NCI-H146 treated with DMSO at 0.1 percent for 48 hours (cell line): Measurements from ENCODE around the gene PGM2L1.
"Not testable (repeated sequence)": the region's sequence is repeated elsewhere in the genome, so short reads cannot be mapped to it uniquely, and the experiment has no call there.

Experiments
- DNase-seq: peaks from one replicate; lab custom pipeline; 2025; ENCODE audit not compliant: unreplicated experiment; lab: John Stamatoyannopoulos, UW

Gene PGM2L1

DNA sequence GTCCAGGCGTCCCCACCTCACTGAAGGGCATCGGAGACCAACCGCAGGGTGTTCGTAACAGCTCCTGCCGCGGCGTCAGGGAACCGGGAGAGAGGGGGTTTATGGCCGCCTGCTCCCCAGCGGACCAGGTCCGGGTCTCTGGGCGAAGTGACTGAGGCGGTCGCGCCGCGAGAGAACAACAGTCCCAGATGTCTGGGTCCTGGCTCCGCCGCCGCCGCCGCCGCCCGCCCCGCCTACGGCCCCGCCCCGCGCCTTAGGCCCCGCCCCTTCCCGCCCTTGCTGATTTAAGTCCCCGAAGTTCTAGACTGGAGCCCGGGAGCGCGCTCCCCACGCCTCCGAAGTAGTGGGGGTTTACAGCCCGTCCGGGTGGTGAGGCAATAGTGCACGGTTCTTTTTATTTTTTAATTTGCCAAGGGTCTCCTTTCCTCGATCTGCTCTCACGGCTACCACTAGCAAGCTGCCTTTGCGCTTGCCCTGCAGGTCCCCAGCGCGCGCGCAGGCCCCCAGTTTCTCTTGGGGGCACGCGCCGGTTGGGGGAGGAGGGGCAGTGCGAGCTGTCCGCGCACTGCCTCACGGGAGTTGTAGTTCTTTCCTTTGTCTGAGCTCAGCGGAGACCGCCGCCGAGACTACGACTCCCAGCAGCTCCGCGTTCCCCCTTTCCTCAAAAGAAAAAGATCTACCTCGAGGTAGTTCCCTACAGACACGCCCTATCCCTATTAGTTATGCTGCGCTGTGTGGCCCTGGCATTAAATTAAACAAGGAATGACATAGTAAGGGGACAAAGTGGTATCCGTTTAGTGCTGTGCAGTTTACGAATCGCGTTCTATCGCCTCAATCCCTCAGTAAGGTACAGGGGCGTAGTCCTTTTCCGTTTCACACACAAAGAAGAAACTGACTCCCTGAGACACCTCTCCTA is at the start of gene PGM2L1:
TSS of gene PGM2L1 (minus strand) at position 190 of the 916 bp plus-strand sequence. CDS start 272 bp downstream, outside the sequence.
- peak; percentile 98 for DNase-seq

DNA sequence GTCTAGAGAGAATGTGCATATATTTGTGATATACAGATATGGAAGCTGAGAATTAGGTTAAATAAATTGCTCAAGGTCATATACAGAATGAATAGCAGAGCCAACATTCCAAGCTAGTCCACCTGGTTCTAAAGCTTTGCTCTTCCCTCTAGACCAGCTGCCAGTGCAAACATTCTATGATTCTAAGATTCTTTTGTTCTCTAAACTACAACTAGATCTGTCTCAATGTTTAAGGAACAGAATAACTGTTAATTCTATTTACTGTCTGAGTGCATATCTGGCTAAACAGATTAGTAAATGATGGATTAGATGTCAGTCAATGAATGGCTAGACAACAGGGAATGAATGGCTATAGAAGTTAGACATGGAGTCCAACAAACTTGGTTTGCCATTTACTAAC is 49.5 kb upstream of the PGM2L1 start:
- DNase-seq = no peak

DNA sequence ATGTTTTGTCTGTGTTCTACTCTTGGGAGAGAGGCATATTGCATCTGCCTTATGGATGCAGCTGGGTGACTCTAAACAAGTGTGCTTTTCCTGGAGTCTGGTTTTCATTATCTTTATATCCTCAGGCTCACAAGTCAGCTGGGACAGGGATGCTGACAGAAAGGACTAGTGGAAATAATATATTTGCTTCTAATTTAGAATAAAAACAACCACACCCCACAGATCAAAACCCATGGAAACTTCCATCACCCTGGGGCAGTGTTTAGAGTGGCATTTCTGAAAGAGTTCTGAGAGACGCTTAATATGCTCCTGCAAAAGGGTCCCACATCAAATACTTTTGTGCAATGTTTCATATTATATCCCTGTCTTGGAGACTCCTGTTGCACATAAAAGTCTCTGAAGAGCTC is 48.3 kb upstream of the PGM2L1 start:
- no peak for DNase-seq

DNA sequence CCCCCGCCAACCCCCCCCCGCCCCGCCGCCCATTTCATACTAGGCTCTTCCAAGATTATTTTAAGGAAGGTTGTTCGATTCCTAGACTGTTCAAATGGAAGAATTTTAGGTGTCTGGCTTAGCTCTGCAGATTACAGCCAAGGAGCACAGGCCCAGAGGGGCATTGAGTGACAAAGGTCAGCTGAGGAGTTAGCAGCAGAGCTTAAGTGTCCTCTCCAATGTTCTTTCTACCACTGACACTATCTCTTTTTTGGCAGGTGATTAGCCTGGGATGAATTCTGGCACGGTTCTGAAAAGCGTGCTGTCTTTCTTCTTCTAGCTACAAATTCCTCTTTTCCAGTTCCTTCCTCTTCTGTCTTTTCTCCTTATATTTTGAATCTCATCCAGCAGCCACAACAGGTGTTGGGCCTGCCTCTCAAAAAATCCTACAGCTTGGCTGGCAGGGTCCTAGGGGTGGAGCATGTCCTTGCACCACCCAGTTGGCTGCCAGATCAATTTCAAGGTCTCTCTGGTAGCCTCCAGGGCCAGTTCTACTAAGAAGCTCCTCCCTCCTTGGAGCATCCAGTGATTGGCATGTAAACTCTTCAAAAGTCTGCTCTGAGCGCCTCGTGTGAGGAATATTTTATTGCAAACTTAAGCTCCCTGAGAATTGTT is 46.1 kb upstream of the PGM2L1 start:
- no peak for DNase-seq

DNA sequence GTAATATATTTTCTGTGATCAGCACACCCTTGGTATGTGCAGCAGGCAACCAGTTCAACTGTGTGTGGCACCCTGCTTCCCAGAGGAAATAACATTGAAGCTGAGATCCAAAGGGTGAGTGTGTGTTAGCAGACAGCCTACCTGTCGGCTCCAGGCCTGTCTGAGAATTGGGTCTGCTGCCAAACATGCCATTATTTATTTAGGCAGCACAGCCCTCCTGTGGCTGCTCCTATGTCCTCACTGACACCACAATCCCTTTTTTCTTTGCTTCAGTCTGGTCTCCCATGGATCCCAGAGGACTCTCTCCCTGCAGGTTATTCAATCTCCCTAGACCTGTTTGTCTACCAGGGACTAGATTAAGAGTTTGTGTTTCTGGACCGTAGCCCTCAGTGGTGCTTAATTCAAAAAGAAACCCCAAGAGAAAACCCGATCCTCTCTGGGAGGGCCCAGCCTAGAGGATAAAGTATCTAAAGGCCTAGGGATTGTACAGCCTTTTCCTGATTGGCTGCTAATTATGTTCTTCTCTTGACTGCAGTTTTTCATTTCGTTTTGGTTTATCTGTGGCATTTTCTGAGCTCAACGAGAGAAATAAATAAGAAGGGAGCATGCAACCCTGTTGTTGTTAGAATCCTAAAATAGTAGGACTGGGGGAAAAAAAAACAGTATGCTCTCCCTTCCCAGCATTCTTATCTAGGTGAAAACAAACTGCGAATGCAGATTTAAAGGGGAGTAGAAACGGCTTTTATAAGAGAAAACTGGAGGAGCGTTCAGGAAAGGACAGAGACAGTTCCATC is 45.0 kb upstream of the PGM2L1 start:
- peak; percentile 75 for DNase-seq

DNA sequence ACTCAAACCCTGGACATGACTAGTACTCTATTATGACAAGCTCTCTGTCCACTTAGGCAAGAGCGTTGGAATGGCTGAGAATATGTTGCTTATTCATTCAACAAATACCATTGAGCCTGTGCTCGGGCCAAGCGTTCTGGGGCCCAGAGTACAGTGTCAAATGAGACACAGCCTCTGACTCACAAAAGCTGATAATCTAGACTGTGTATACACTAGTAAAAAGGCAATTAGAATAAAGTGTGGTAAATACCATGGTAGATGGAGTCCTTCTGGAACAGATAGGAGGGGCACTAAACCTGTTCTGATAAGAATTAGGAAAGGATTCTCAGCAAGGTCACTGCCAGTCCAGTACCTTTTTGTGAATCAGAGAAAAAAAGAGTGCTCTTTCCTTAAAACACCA is 44.4 kb upstream of the PGM2L1 start:
- DNase-seq = no peak

DNA sequence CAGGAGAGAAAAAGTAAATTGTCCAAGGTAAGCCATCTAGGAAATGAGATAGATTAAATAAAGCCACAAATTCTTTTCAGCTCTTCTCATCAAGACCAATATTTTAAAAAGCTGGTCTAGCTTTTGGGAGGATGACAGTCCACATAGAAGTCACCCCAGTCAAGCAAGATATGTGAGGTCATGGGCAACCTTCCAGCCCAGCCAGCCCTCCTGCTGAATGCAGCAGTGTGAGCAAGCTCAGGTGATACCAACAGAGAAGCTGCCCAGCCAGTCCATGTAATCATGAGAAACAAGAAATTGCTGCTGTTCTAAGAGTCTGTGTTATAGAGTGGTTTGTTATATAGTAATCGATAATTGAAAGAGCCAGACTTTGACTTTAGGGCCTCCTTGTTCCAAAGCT is 40.4 kb upstream of the PGM2L1 start:
- DNase-seq = no peak

DNA sequence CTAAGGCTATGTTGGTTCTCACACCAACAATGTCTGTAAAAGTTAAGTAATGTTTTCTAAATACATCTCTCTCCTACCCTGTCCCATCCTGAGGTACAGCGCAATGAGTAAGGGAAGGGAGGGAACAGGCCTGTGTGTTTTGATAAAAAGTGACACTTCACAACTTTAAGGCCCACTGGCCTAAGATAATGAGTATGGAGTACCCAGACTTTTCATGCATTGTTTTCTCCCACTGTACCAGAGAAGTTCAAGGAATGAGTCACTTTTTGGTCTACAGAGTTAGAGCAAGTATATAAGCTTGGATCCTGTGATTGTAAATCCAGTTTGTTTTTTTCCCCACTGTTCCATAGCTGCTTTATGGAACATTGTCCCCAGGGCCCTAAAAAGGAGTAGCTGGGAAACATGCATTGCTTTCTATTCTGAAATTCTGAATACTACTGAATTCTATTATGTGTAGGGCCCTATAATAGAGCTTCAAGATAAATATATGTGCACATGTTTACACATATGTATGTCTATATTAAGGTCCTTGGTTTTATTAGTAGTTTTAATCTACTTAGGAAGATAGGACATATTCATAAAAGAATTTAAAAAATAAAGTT is 39.3 kb upstream of the PGM2L1 start:
- DNase-seq = no peak

DNA sequence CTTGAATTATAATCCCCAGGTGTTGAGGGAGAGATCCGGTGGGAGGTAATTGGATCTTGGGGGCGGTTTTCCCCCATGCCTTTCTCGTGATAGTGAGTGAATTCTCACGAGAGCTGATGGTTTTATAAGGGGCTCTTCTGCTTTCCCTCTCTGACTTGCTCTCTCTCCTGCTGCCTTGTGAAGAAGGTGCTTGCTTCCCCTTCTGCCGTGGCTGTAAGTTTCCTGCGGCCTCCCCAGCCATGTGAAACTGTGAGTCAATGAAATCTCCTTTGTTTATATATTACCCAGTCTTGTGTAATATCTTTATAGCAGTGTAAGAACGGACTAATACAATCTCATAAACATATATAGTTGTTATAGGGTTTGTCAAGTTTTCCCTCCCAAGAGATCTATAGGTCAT is 36.3 kb upstream of the PGM2L1 start:
- no peak for DNase-seq

DNA sequence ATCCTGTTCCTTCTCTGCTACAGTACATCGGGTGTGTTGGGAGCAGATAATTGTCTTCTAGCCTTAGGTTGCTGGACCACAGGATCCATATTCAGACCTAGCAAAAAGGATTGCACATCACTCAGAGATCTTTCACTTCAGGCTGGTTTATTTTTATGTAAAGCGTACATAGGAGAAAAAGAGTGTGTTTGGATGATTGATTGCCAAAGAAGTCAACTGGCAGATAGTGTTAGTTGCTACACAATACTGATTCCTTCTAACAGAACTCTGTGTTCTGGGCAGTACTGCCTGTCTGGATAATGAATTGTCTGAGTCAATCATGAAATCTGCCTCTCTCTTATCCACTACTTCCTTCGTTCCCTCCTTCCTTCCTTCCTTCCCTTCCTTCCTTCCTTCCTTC is 31.0 kb upstream of the PGM2L1 start:
- DNase-seq = no peak

DNA sequence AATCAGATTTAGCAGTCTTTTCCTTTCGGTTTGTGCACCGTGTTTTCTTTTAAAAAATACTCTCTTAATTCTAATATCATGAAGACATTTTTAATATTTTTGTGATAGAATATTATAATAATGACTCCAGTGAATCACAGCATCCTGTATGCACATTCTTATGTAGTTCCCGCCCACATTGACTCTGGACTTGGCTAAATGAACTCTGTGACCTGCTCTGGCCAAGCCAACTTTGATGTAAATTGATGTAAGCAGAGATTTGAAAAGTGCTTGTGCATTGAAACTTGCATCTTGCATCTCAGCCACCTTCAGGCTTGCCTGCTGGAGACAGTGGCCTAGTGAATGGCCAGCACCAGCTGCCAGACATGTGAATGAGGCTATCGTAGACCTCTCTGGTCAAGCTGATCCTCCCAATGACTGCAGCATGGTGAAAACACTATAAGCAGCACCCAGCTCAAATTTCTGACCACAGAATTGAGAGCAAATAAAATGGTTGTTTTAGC is 29.2 kb upstream of the PGM2L1 start:
- no peak for DNase-seq

DNA sequence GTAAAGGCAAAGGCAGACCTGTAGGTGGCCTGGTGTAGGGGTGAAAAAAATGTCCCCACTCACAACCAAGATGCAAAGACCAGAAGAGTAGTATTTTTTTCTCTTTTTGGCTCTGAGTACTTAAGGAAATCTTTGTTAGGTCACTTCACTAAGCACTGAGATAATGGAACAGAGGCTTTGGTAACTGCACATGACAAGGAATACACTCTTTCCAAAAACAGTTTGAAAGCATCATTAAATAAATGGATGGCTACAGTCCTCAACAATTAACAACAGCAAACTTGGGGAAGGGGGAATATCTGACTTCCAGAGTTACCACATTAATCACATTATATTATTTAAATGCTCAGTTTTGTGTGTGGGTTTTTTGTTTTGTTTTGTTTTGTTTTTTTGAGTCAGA is 26.9 kb upstream of the PGM2L1 start:
- DNase-seq = no peak

DNA sequence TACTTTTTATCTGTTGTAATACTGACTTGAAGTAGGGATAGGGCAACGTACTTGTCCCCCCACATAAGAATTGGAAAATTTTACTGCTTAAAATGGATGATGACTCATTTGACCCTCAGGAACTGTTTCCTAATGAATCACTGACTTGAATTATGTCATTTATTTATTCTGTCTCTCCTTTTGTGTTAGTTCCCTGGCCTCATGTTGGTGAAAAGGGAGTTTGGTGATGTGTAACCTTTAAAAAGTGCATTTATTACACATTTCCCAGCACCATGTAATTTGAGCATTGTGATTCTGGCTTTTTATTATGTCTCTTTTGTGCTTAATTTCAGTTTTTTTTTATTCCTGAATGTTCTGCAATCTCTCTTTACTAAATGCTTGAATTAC is 20.3 kb upstream of the PGM2L1 start:
- DNase-seq = peak; percentile 64

DNA sequence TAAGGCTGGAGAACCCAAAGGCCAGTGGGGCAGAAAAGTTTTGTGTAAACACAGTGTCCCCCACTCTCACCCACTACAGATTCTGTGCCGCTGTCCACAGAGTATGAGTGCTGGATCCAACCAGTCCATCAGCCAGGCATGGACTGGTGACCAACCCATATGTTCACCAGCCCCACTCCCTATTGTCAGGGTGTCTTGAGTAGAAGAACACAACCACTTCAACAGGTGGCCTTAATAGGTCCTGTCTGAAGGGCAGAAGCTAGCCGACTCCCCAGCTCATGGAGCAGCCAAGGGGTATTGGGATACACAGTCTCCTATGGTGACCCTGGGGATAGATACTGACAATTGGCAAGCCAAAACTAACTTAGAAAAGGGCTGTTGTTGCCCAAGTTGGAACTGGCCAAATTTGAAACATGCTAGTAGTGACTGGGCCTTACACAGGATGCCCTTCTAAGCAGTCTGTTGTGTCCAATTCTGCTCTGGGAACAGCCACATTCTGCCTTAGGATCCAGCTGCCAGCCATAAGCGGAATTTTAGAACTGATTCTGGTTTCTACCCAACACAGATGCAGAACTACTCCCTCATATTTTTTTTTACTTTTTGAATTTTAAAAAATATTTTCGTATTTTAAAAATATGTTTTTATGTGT is 19.8 kb upstream of the PGM2L1 start:
- no peak for DNase-seq

DNA sequence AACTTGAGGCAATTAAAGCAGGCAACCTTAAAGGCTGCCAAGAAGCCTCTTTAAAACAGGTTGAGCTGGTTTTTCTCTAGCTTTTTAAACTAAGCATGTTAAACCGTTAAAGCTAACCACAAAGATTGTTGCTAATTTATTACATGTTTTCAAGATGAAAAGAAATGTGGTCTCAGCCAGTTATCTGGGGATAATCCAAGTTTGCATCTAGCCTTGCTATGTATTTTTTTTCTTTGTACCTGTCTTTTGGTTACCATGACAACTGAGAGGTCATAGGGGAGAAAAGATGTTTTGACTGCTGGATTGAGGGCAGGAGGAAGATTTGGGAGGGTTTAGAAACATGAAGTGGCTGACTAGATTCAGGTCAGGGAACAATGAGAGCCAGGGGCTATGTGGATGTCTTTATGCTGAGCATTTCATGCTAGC is 19.2 kb upstream of the PGM2L1 start:
- DNase-seq = no peak

DNA sequence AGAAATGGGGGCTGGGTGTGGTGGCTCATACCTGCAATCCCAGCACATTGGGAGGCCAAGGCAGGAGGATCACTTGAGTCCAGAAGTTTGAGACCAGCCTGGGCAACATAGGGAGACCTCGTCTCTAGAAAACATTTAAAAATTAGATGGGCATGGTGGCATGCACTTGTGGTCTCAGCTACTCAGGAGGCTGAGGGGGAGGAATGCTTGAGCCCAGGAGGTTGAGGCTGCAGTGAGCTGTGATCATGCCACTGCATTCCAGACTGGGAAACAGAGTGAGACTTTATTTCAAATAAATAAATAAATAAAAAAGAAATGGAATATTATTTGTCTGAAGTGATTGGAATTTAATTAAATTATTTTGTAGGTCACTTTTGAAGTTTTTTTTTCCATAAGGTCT is 18.7 kb upstream of the PGM2L1 start:
- not testable (repeated sequence) for DNase-seq

DNA sequence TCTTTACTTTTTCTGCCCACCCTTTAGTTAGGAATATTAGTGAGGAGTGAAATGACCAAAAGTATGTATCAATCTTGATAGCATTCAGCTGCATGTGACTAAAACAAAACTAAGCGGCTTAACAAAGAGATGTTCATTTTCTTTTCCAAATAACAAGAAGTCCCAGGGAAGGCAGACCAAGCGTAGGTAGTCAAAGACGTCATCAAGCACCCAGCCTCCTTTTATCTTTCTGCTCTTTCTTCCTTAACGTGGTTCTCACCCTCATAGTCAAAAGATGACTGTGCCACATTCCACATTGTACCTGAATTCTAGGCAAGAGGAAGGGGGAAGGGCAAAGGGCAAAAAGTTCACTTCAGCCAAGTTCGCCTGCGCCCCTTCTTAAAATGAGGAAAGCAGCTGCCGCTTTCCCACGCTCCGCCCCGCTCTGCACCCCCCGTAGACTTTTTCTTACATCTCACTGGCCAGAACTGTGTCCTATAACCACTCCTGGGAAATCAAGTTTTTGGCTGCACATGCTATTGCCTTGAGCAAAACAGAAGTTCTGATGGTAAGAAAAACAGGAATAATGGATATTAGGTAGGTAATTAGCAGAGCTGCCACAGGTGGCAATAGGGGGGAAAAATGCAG is 14.6 kb upstream of the PGM2L1 start:
- DNase-seq = no peak

DNA sequence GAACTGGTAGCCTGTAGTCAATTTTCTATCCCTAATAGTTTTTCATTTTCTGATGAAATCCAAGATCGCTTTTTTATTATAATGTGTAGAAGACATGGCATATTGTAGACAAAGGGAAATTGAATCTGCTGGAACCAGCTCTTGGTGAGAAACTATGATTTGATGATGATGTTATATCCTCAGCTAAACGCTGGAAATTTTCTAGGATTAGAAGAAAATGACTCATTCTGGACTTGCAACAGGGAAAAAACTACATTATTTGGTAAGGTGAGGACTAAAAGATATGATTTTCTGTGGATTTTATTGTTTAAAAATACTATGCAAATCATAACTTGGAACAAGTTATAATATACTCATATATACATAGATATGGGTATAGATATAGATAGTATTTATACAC is 14.1 kb upstream of the PGM2L1 start:
- DNase-seq = no peak

DNA sequence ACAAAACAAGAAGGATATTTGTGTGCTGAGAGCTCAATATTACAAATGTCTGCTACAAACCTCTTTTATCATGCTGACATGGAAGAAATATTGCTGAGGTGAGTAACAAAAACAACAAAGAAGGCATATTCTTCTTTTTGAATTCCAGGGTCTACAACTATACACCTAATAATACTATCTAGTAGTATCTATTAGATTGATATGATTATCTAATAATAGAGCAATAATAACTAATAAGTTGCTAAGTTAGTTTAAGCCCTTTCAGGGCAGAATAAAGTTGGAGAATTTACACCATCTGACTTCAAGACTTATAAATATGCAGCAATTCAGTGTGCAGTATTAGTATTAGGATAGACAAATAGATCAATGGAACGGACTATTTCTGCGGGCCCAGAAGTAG is 11.4 kb upstream of the PGM2L1 start:
- DNase-seq = no peak
